Measurements from ENCODE around the gene NFILZ.

- no peak for TF ChIP-seq POLR2A (IDR thresholded peaks at IDR 0.05)
- peak; percentile 43 to 99 (median 92) for TF ChIP-seq CTCF (IDR thresholded peaks at IDR 0.05)
- no peak for TF ChIP-seq EP300 (IDR thresholded peaks at IDR 0.05)
Measured at GRCh38 chr19:8654591-8655339, 24.3 kb downstream of the NFILZ start.
